ENCODE results near the gene NFATC3. TPM values are rescaled to one million over a fixed set of nuclear protein-coding genes. Genes with fewer than 3 reads are reported as not detected.

NFATC3 gene
- total and polyA plus RNA-seq, 2 donors (not counting 1 experiment from before 2014, with no cell fraction given), result 33.4 to 115 TPM

- Histone ChIP-seq H3K79me2 (ENCODE audit: control insufficient read depth, insufficient read depth, low read length) (peaks cover 92% of the 10 kb centered on the region), H3K4me1 (ENCODE audit: control insufficient read depth in 2 of 2, insufficient read depth in 2 of 2, low read length in 2 of 2) (peaks cover 44 to 52% of the 10 kb centered on the region in 2 donors), H3K4me2 (replicated peaks; ENCODE audit: low read depth, low read length, poor library complexity, severe bottlenecking) (peak overlapping the region; percentile 5), H3K27me3 (replicated peaks in 1 of 4; ENCODE audit: control extremely low read depth in 1 of 4, control insufficient read depth in 3 of 4, insufficient read depth in 4 of 4, low read length in 3 of 4) (no peaks in the 10 kb centered on the region), H2AFZ (ENCODE audit: insufficient read depth, low read depth, low read length, poor library complexity, severe bottlenecking) (no peak overlapping the region), H3K27ac (ENCODE audit: low read length in 2 of 2) (peak overlapping the region in 1 of 2 donors; percentile 36), H3K9me3 (ENCODE audit: control extremely low read depth in 1 of 3, control insufficient read depth in 2 of 3, insufficient read depth in 1 of 3, low read length in 2 of 3) (no peaks in the 10 kb centered on the region), H4K20me1 (ENCODE audit: control insufficient read depth, insufficient read depth, low read length, poor library complexity, severe bottlenecking) (peaks cover 63% of the 10 kb centered on the region), H3K9ac (ENCODE audit: low read length) (no peak overlapping the region), H3K36me3 (replicated peaks in 1 of 2; ENCODE audit: control extremely low read depth in 1 of 2, control insufficient read depth in 1 of 2, extremely low read depth in 1 of 2, insufficient read depth in 2 of 2, low read length in 1 of 2) (peaks cover 4 to 34% of the 10 kb centered on the region in 2 experiments), H3K4me3 (ENCODE audit: control extremely low read depth in 1 of 5, extremely low read depth in 1 of 5, insufficient read depth in 1 of 5, low read depth in 2 of 5, low read length in 4 of 5) (no peak overlapping the region)
- Mint-ChIP-seq H3K27ac (peak overlapping the region; percentile 5), H3K9me3 (ENCODE audit: insufficient read depth) (no peaks in the 10 kb centered on the region), H3K4me1 (peaks cover 54% of the 10 kb centered on the region), H3K27me3 (no peaks in the 10 kb centered on the region), H3K4me3 (peak overlapping the region; percentile 21)
- intact Hi-C loops (cut with micrococcal nuclease), result no loop called here
- ATAC-seq (ENCODE audit: low read depth), result no peak
- DNase-seq, result no peak
- TF ChIP-seq EZH2 (IDR thresholded peaks at IDR 0.05; ENCODE audit: borderline replicate concordance, insufficient read depth, low read depth, low read length, poor library complexity, severe bottlenecking) (no peak), CTCF (IDR thresholded peaks at IDR 0.05) (no peak)
- ChIA-PET POLR2A (interaction anchor here (0.7 to 1.6 kb wide), 3 partner anchors 36 to 53 kb away, joined by 3 to 10 read pairs (median 5); no protein-coding TSS in a partner anchor), CTCF (interaction anchor here (0.7 to 9.9 kb wide), 12 partner anchors 20 to 368 kb away, joined by 3 to 320 read pairs (median 10); partner anchors contain the start of genes DPEP2, DPEP3, NFATC3 and NRN1L)
- no CpG with 5 or more reads among the region's 2 CpGs for WGBS (ENCODE audit: insufficient coverage)
Observed at GRCh38 chr16:68041783-68042182, 43.4 kb upstream of the NFATC3 start.

- Histone ChIP-seq H2AFZ (ENCODE audit: insufficient read depth, low read depth, low read length, poor library complexity, severe bottlenecking) (no peak overlapping the region), H3K79me2 (ENCODE audit: control insufficient read depth, insufficient read depth, low read length) (peaks cover 98% of the 10 kb centered on the region), H3K27me3 (replicated peaks in 1 of 4; ENCODE audit: control extremely low read depth in 1 of 4, control insufficient read depth in 3 of 4, insufficient read depth in 4 of 4, low read length in 3 of 4) (no peaks in the 10 kb centered on the region), H3K9me3 (ENCODE audit: control extremely low read depth in 1 of 3, control insufficient read depth in 2 of 3, insufficient read depth in 1 of 3, low read length in 2 of 3) (no peaks in the 10 kb centered on the region), H3K36me3 (replicated peaks in 1 of 2; ENCODE audit: control extremely low read depth in 1 of 2, control insufficient read depth in 1 of 2, extremely low read depth in 1 of 2, insufficient read depth in 2 of 2, low read length in 1 of 2) (peaks cover 15 to 64% of the 10 kb centered on the region in 2 experiments), H3K27ac (ENCODE audit: low read length in 2 of 2) (no peak overlapping the region), H3K9ac (ENCODE audit: low read length) (no peak overlapping the region), H3K4me3 (ENCODE audit: control extremely low read depth in 1 of 5, extremely low read depth in 1 of 5, insufficient read depth in 1 of 5, low read depth in 2 of 5, low read length in 4 of 5) (no peak overlapping the region), H4K20me1 (ENCODE audit: control insufficient read depth, insufficient read depth, low read length, poor library complexity, severe bottlenecking) (peaks cover 86% of the 10 kb centered on the region), H3K4me2 (replicated peaks; ENCODE audit: low read depth, low read length, poor library complexity, severe bottlenecking) (no peak overlapping the region), H3K4me1 (ENCODE audit: control insufficient read depth in 2 of 2, insufficient read depth in 2 of 2, low read length in 2 of 2) (peaks cover 16% of the 10 kb centered on the region in 2 donors)
- Mint-ChIP-seq H3K27me3 (no peaks in the 10 kb centered on the region), H3K27ac (peak overlapping the region; percentile 8), H3K4me3 (no peak overlapping the region), H3K4me1 (peaks cover 49% of the 10 kb centered on the region), H3K9me3 (ENCODE audit: insufficient read depth) (no peaks in the 10 kb centered on the region)
- DNase-seq (no peak), ATAC-seq (ENCODE audit: low read depth) (no peak)
- no peak for TF ChIP-seq EZH2 (IDR thresholded peaks at IDR 0.05; ENCODE audit: borderline replicate concordance, insufficient read depth, low read depth, low read length, poor library complexity, severe bottlenecking)
- no peak for TF ChIP-seq CTCF (IDR thresholded peaks at IDR 0.05)
- ChIA-PET CTCF (interaction anchor here (0.8 to 9.9 kb wide), 4 partner anchors 39 to 163 kb away, joined by 3 to 320 read pairs (median 10); partner anchors contain the start of genes DPEP2, DPEP3, NFATC3 and NRN1L), POLR2A (interaction anchor here (0.7 kb wide), 1 partner anchor 307 kb away, joined by 4 read pairs; no protein-coding TSS in a partner anchor)
- WGBS (ENCODE audit: insufficient coverage), result 94% methylated on average over 3 of the region's 7 CpGs
- intact Hi-C loops (cut with micrococcal nuclease), result no loop called here
Observed at GRCh38 chr16:68046106-68046505, 39.1 kb upstream of the NFATC3 start.

Measured in B cell (primary cell).